HepG2 (cell line): ENCODE results near the gene PTGDR2. TPM values are rescaled to one million over a fixed set of nuclear protein-coding genes. Genes with fewer than 3 reads are reported as not detected.
A peak's percentile ranks its signal among the peaks of the same experiment; 100 is the strongest.

Experiments used
- ATF4 ChIP-seq, 2 experiments: fragments of 450-650 bp in 1 of 2; sonication (generic) in 1 of 2; formaldehyde crosslinking; IDR thresholded peaks; 2 replicates each; pipeline versions ENCODE4 v1.5.0 to v1.8.0; 2020 to 2022; ENCODE audit warnings: mild to moderate bottlenecking in 1 of 2, missing genetic modification reagents in 1 of 2
- DNMT3B ChIP-seq: conservative IDR thresholded peaks from 2 replicates; pipeline ENCODE4 v1.6.1; 2016; ENCODE audit warnings: missing biosample characterization, control low read depth
- DPF2 ChIP-seq: sonication (generic); formaldehyde crosslinking; IDR thresholded peaks from 2 replicates; pipeline ENCODE4 v1.4.0; 2020; ENCODE audit warnings: mild to moderate bottlenecking, low read depth, missing genetic modification reagents, borderline replicate concordance
- EP300 ChIP-seq, 3 experiments: sonication (generic) in 1 of 3; formaldehyde crosslinking in 1 of 3; IDR thresholded peaks; 2 replicates each; pipeline versions ENCODE4 v1.5.1 to v1.6.1; 2011 to 2020; ENCODE audit warnings: low read depth in 2 of 3, low read length in 2 of 3, borderline replicate concordance in 1 of 3, improper control_type of control experiment in 1 of 3, mild to moderate bottlenecking in 1 of 3, missing genetic modification reagents in 1 of 3, moderate library complexity in 1 of 3
- GATAD2A ChIP-seq: IDR thresholded peaks from 2 replicates; pipeline ENCODE4 v1.6.1; 2016
- HOMEZ ChIP-seq: IDR thresholded peaks from 2 replicates; pipeline ENCODE4 v1.6.1; 2016; ENCODE audit warnings: low read depth
- KDM5B ChIP-seq: sonication (generic); formaldehyde crosslinking; IDR thresholded peaks from 2 replicates; pipeline ENCODE4 v1.4.0; 2020; ENCODE audit warnings: missing genetic modification reagents, mild to moderate bottlenecking, borderline replicate concordance
- MED1 ChIP-seq: sonication (generic); formaldehyde crosslinking; IDR thresholded peaks from 2 replicates; pipeline ENCODE4 v1.4.0; 2020; ENCODE audit warnings: missing genetic modification reagents
- PAXIP1 ChIP-seq: sonication (generic); formaldehyde crosslinking; conservative IDR thresholded peaks from 2 replicates; pipeline ENCODE4 v1.4.0; 2020; ENCODE audit warnings: mild to moderate bottlenecking, missing genetic modification reagents, moderate library complexity
- PHF8 ChIP-seq: sonication (generic); formaldehyde crosslinking; IDR thresholded peaks from 2 replicates; pipeline ENCODE4 v1.5.0; 2020; ENCODE audit warnings: missing genetic modification reagents
- POLR2A ChIP-seq, 2 experiments: IDR thresholded peaks; 2 replicates each; pipeline ENCODE4 v1.6.1; 2011; ENCODE audit warnings: low read depth in 2 of 2, low read length in 2 of 2, mild to moderate bottlenecking in 1 of 2, moderate library complexity in 1 of 2; ENCODE audit not compliant: insufficient read depth in 1 of 2
- SOX6 ChIP-seq, 2 experiments: fragments of 450-650 bp in 1 of 2; sonication (generic) in 1 of 2; formaldehyde crosslinking in 1 of 2; IDR thresholded peaks; 2 replicates each; pipeline versions ENCODE4 v1.4.0 to v1.6.1; 2017 to 2020; ENCODE audit warnings: antibody characterized with exemption in 1 of 2, mild to moderate bottlenecking in 1 of 2, missing genetic modification reagents in 1 of 2
- ZEB1 ChIP-seq: IDR thresholded peaks from 2 replicates; pipeline ENCODE4 v1.6.1; 2012; ENCODE audit warnings: mild to moderate bottlenecking, low read depth, inconsistent platforms; ENCODE audit not compliant: insufficient replicate concordance
- ZKSCAN8 ChIP-seq: IDR thresholded peaks from 2 replicates; pipeline ENCODE4 v1.6.1; 2016; ENCODE audit warnings: borderline replicate concordance, missing genetic modification reagents, missing compliant biosample characterization
- ZNF276 ChIP-seq: sonication (generic); formaldehyde crosslinking; IDR thresholded peaks from 2 replicates; pipeline ENCODE4 v1.4.0; 2020; ENCODE audit warnings: mild to moderate bottlenecking, low read depth, missing genetic modification reagents
- ZNF3 ChIP-seq: IDR thresholded peaks from 2 replicates; pipeline ENCODE4 v1.7.0; 2017; ENCODE audit warnings: inconsistent platforms
- ZNF414 ChIP-seq: sonication (generic); formaldehyde crosslinking; IDR thresholded peaks from 2 replicates; pipeline ENCODE4 v1.5.0; 2020; ENCODE audit warnings: missing genetic modification reagents
- ZNF430 ChIP-seq: sonication (generic); formaldehyde crosslinking; IDR thresholded peaks from 2 replicates; pipeline ENCODE4 v1.9.0; 2021; ENCODE audit warnings: mild to moderate bottlenecking, missing genetic modification reagents
- ZNF629 ChIP-seq: sonication (generic); formaldehyde crosslinking; conservative IDR thresholded peaks from 2 replicates; pipeline ENCODE4 v1.5.0; 2020; ENCODE audit warnings: missing genetic modification reagents
- polyA plus RNA-seq, 8 experiments: library from polyadenylated mRNA; depleted of rRNA in 3 of 8; stranded (reverse) in 7 of 8; unstranded in 1 of 8; fragments of >200 nt; fragmentation: Illumina TruSeq in 4 of 8; extraction: Trizol in 4 of 8; gene quantifications; 2 replicates each; pipeline versions ENCODE4 v1.2.1 to v1.2.3, GENCODE V29; 2011 to 2016; ENCODE audit warnings: low read depth in 4 of 8, missing spikeins in 1 of 8, mixed read lengths in 1 of 8; ENCODE audit not compliant: insufficient read depth in 1 of 8
- total RNA-seq, 5 experiments: library from RNA; depleted of rRNA; stranded (reverse); fragments of >200 nt; fragmentation: Illumina TruSeq; extraction: Trizol; gene quantifications; 2 replicates each; pipeline ENCODE4 v1.2.3, GENCODE V29; 2016; ENCODE audit warnings: low read depth in 1 of 5

PTGDR2 gene
- total and polyA plus RNA-seq, 2 of the 13 experiments (the other 11 are each of a cell fraction or from before 2014, with no cell fraction given): 1.9 to 2.5 TPM

GRCh38 chr11:60855726-60856633 is at the start of gene PTGDR2 (continued):
- TF ChIP-seq ZNF276 (CRISPR knock-in tag) (no peak), ATF4 (CRISPR knock-in tag; IDR thresholded peaks at IDR 0.05) (no peak), EP300 (IDR thresholded peaks at IDR 0.05; ENCODE audit: low read depth in 2 of 2, low read length in 2 of 2) (peak in 1 of 2 experiments; percentile 22; a peak in 1 of 4 replicates), EP300 (CRISPR knock-in tag; IDR thresholded peaks at IDR 0.05; ENCODE audit: borderline replicate concordance) (no peak), GATAD2A (CRISPR knock-in tag) (peak; percentile 68), KDM5B (CRISPR knock-in tag) (peak; percentile 37; the same call in 1 of the 2 replicates), HOMEZ (CRISPR knock-in tag) (0 out of 2 replicates have a peak, but pooled peaks have one; percentile 33), MED1 (CRISPR knock-in tag) (peak; percentile 19; the same call in 1 of the 2 replicates), ZNF629 (CRISPR knock-in tag) (peak; percentile 80), POLR2A (IDR thresholded peaks at IDR 0.05; ENCODE audit: insufficient read depth in 1 of 2, low read depth in 2 of 2, low read length in 2 of 2) (0 out of 4 replicates have a peak, but pooled peaks of 1 of the 2 experiments have one; percentile 29), ZNF3 (0 out of 2 replicates have a peak, but pooled peaks have one; percentile 48), PHF8 (CRISPR knock-in tag) (no peak), PAXIP1 (CRISPR knock-in tag) (peak; percentile 85), ZKSCAN8 (CRISPR knock-in tag) (peak; percentile 39; the same call in 1 of the 2 replicates), ZNF430 (0 out of 2 replicates have a peak, but pooled peaks have one; percentile 42), ZNF414 (CRISPR knock-in tag) (peak; percentile 68; the same call in 1 of the 2 replicates), DNMT3B (CRISPR knock-in tag) (no peak), ZEB1 (no peak), DPF2 (peak; percentile 0; the same call in 1 of the 2 replicates), SOX6 (IDR thresholded peaks at IDR 0.05) (no peak), SOX6 (CRISPR knock-in tag; IDR thresholded peaks at IDR 0.05) (peak; percentile 73; the same call in 1 of the 2 replicates)
